ENCODE results near the gene SEZ6L.

SEZ6L gene

DNA sequence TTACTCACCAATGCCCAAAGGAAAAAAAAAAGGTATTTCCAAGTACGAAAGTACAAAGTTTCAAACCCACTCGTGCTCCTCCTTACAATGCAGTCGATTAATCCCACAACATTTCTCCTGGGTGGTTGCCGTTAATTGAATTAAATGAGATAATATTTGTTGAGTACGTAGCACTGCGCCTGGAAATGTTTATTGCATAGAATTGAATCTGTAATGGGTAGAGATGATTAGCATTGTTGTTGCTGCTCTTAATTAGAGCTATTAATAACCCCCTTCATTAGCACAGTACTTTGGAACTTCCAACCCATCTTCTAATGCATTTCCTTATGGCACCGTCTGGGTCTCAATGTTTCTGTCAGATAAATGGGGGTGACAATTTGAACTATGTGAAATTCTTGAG, 77.3 kb downstream of the SEZ6L start:
- DNase-seq: no peak

DNA sequence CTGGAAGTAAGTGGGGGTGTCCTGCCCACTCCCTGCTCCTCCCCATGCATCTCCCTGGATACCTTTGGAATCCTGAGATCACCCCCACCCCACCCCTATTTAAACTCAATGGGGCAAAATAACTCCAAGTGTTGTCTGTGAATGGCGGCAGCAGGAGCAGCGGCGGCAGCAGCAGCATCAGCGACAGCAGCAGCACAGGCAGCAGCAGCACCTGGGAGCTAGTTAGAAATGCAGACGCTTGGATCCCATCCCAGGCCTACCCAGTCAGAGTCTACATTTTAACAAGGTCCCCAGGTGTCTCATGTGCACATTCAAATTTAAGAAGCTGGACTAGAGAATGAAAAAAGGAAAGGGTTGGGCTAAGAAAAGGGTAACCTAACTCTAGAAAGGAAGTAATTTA, 82.6 kb downstream of the SEZ6L start:
- no peak for DNase-seq

DNA sequence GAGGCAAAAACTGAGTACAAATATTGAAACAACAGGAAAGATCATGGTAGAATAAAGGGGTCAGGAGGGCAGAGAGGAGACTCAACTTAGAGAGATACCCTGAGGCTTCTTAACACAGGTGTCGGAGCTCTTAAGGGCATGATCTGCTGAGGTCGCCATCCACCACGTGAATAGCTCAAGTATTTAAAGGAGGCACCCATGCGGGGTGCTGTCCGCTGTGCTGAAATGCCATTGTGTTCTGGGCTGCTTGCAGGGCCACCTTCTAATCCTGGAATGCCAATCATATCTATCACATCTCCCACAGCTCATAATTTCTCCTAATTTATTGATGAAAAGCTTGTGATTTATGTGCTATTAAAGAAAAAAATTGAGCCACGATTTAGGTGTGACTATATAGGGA, 90.2 kb downstream of the SEZ6L start:
- DNase-seq: peak; percentile 54

DNA sequence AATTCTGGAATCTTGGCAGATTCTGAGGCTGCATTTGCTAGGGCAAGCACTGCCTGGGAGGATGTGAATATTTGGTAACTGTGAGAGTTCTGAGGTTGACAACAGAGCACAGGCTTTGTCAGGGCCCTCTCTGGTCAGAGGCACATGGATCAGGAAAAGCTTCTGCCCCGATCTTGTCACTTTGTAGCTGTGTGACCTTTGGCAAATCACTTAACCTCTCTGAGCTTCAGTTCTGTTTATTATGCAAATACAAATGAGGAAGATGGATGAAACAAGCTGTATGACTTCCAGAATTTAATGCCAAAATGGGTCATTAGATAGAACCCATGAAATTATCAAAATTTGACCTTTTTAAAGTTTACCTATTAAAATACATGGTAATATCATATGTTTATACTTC, 94.9 kb downstream of the SEZ6L start:
- DNase-seq: no peak

DNA sequence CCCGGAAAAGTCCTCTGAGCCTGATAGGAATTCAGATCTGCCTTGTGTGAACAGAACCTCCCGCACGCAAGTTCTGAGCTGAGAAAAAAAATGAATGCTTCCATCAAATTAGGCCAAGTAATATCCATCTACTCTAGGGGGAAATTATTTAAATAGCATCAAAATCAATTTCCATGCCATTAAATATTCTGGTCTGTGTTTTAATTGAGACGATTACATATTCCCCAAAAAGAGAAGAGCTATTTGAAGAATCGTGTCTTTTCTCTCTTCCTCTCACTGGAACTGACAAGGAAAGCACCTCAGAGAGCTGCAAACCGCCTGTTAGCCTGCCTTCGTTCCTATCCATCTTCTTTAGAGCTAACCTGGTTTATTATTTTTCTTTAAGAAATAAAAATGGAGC, 96.0 kb downstream of the SEZ6L start:
- DNase-seq: no peak

DNA sequence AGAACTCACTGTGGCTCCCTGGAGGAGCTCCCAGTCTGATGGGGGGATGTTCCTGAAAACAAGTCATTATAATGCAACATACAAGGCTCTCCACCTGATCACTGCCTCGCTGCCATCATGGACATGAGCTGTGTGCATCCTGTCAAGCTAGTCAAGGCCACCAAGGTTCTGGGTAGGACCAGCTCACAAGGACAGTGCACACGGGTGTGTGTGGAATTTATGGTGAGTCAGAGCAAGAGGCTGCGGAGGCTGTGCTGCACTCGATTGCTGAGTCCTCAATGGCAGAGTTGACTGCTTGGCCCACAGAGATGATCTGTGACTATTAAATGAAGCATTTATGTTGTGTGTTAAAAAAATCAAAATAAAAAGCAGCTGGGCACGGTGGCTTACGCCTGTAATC, 96.6 kb downstream of the SEZ6L start:
- no peak for DNase-seq

DNA sequence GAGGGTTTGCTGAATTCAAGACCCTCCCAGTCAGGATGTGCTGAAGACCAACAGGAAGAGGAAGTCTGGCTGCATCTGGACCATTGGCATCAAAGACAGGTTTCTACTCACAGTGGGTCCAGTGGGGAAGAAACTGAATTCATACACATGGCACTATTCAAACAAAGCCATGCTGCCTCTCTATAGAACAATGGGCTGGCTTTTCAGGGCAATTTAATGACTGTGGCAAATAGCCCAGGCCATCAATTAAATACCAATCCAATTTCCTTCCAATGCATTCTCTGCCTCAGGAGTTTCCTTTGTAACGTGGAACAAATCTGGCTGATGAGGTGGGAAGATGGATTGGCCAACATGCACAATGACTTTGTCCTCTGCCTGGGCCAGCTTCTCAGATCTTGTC, 98.6 kb downstream of the SEZ6L start:
- DNase-seq: no peak

DNA sequence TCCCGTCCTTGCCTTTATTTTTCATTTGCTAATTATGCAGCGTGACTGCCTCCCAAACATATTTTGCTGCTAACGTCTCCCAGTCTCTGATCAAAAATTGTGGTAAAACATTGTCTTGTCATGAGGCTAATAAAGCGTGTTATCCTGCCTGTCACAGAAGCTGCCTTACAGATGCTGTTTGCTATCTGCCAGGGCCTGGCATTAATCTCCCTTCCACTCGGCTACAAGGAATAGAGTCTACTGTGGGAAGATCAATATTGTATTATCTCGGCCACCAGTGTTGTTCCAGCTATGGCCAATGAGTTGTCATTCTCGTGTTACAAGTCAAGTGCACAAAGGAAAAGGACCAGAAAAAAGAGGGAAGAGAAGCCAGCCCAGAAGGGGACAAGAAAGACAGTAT, 100.3 kb downstream of the SEZ6L start:
- DNase-seq: no peak

DNA sequence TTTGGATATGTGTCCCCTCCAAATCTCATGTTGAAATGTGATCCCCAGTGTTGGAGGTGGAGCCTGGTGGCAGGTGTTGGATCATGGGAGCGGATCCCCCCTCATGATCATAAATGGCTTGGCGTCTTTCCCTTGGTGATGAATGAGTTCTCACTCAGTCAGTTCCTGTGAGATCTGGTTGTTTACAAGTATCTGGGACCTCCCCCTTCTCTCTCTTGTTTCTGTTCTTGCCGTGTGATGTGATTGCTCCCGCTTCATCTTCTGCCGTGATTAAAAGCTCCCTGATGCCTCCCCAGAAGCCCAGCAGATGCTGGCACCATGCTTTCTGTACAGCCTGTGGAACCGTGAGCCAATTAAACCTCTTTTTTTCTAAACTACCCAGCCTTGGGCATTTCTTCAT, 102.2 kb downstream of the SEZ6L start:
- DNase-seq: no peak

DNA sequence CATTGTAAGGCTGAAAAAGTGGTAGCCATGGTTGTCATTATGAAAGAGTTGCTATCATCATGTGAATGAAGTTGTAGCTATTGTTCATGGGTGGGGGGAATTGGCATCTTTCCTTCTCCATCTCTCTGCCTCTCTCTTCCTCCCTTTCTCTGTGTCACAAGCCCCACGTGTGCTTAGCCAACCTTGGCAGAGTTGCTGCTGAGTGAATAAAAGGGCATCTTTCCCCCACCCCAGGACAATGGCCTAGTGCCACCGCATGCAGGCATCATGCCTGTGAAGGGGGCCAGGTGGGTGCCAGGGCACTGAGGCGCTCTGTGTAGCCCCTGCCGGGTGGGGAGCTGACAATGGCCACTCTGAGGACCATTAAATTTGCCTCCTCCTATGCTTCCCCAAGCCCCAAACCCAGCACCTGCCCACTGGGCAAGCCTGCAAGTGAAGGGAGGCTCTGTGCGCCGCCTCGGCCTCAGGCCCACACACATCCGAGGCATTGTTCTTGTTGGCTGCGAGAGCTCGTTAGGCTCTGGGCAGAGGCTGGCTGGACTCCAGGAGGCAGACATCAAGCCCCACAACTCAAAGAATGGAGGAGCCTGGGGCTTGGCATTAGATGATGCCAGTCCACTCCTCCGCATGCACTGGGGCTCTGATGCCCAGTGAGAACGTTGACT, 103.9 kb downstream of the SEZ6L start:
- no peak for DNase-seq

DNA sequence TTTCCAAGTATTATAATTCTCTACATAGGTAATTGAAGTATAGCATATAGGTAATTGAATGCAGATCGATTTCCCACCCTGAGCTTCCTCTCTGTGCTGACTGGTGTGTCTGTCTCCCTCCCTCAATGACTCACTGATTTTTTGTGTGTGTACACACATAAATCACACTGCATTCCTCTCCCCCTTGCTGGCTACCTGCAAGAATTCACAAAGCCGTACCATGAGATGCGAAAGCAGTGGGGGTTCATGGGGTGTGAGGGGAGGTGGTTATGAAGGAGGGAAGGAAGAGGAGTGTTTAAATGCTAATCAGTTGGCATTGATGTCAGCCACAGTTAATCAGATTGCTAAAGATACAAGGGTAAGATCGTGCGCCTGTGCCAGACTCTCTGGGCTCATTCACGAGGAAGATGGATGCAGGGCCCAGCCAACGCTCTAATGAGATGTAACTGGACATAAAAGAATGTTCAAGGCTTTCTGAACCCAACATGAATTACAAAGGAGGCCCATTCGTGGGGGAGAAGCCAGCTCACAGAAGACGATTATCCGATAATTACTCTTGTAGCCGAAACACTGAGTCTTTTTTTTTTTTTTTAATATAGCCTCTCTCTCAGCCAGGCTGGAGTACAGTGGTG, 107.4 kb downstream of the SEZ6L start:
- no peak for DNase-seq

DNA sequence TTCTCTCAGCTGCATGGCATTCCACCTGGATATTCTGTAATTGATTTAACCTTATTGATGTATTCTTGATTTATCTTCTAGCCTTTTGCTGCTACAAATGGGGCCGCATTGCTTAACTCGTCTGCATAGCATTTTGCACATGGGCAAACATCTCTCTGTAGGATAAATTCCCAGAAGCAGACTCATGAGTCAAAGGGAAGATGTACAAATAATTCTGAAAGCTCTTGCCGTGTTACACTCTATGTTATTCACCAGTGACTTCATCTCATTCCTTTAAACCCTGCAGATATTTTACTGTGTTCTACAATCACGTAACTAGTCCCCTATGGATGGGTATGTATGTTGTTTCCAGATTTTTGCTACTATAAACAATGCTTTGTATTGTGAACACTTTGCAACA, 112.7 kb downstream of the SEZ6L start:
- DNase-seq: no peak

DNA sequence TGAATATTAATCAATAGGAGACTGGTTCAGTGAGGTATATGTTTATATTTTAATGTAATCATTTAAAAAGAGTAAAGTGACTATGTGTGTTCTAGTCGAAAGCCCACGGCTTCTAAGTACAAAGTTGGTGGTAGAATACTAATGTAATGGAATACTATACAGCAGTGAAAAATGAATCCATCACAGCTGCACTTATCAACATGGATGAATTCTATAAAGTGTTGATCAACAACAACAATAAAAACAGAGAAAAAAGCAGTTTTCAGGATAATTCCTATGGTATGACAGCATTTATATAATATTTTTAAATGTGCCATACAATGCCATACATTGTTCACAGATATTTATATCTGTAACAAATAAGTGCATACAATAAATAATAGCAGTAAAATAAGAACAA, 114.1 kb downstream of the SEZ6L start:
- DNase-seq: no peak

DNA sequence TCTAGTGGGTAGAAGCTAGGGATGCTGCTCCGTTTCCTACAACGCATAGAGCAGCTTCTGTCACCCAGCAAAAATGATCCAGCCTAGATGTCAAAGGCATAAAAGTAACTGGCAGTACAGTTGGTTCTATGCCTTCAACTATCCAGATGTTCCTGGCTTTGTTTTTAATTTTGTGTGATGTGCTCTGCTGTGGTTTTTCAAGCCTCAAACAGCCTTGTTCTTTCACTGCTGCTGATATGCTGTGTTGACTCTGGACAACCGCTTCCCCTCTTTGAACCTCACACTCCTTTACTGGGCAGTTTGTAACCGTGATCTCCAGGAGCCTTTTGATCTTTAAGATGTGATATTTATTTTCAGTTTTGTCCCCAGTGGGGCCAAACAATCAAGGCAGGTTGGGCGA, 116.4 kb downstream of the SEZ6L start:
- no peak for DNase-seq

DNA sequence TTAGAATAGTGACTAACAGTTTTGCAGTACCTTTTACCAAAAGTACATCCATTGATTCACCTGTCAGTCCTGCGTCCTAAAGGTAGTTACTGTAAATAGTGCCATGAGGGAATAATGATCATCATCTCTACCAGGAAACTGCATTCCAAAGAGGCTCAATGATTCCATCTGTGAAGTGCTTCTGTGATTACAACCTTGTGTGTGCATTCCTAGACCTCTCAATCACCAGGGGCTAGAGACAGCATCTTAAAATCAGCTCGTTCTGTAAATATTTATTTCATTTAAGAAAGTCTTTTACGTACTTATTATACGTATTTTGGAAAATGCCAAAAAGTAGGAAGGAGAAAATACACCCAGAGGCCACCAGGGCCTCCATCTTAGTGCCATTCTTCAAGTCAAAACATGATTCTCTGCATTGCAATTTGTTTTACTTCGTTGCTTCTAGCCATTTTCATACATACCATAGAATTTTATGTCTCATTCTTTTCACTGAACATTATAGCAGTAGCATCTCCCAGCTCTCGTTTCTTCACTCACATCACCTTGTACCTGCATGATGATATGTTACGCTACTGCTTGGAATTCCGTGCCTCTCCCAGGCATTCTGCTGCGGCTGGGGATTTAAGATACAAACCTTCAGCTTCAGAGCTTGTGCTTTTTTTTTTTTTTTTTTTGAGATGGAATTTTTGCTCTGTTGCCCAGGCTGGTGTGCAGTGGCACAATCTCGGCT, 117.0 kb downstream of the SEZ6L start:
- DNase-seq: no peak

DNA sequence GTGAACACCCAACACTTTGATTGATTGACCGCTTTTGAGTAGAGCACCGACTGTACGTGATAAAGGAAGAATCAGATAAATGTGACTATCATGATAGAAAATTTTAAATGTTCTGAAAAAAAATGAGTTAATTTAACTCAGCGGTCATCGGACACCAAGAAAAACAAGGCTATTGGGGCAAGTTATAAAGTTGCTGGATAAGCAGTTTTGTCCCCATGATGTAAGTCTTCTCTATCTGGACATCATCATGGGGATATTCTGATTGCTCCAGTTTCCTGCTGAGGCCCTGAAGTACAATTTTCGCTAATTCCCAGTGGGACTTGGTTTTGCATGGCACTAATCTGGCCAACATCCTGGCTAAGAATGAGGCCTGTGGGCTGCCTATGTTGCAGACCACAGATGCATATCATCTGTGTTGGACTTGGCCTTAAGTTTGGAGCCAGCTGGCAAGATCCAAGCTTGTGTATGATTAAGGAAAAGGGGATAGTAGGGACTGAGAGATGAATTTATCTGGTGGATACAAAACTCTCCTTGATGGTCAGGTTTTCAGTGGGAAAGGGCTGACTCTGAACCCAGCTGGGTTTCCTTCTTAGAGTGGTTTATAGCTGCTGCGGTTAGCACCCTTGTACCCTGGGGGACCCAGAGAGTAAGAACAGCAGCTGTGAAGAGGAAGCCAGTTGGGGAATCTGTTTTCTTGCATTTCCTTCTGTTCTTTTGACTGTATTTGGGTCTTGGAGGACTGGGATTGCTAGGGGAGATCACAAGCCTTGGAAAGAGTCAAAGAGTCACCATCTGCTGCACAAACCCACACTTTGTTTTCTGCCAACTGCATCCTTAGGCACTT, 118.3 kb downstream of the SEZ6L start:
- no peak for DNase-seq

DNA sequence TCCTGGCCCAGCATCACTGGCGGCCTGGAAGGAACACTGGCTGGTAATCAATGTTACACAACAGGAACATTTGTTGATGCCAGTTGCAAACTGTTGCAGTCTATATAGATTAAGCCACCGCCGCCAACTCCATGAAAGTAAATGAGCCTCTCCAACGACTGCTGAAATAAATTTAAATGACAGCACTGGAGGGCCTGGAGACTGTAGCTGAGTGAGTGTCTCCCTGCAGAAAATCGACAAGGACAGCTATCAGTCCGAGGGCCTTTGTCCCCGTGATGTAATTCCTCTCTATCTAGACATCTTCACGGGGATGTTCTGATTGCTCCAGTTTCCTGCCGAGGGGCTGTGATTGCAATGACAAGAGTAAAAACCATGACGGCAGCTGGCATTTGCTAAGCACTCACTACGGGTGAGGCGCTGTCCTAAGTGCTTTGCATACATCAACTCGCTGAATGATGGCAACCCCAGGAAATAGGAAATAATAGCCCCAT, 120.4 kb downstream of the SEZ6L start:
- no peak for DNase-seq

DNA sequence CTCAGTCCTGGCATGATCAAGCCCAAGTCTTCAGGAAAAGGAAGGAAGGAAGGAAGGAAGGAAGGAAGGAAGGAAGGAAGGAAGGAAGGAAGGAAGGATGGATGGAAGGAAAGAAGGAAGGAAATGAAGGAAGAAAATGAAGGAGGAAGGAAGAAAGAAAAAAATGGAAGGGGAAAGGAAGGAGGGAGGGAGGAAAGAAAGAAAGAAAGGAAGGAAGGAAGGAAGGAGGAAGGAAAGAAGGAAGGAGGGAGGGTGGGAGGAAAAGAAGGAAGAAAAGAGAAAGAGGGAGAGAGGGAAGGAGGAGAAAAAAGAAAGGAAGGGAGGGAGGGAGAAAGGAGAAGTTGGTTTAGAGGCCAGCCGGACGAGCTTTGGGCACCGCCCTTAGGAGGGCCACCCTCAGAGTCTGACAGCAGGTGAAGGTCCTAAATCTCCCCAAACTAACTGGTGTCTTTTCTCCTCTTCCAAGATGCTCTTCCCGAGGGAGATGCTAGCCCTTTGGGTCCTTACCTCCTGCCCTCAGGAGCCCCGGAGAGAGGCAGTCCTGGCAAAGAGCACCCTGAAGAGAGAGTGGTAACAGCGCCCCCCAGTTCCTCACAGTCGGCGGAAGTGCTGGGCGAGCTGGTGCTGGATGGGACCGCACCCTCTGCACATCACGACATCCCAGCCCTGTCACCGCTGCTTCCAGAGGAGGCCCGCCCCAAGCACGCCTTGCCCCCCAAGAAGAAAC, 122.8 kb downstream of the SEZ6L start:
- DNase-seq: no peak

DNA sequence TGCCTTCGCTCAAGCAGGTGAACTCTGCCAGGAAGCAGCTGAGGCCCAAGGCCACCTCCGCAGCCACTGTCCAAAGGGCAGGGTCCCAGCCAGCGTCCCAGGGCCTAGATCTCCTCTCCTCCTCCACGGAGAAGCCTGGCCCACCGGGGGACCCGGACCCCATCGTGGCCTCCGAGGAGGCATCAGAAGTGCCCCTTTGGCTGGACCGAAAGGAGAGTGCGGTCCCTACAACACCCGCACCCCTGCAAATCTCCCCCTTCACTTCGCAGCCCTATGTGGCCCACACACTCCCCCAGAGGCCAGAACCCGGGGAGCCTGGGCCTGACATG, 123.4 kb downstream of the SEZ6L start:
- no peak for DNase-seq

DNA sequence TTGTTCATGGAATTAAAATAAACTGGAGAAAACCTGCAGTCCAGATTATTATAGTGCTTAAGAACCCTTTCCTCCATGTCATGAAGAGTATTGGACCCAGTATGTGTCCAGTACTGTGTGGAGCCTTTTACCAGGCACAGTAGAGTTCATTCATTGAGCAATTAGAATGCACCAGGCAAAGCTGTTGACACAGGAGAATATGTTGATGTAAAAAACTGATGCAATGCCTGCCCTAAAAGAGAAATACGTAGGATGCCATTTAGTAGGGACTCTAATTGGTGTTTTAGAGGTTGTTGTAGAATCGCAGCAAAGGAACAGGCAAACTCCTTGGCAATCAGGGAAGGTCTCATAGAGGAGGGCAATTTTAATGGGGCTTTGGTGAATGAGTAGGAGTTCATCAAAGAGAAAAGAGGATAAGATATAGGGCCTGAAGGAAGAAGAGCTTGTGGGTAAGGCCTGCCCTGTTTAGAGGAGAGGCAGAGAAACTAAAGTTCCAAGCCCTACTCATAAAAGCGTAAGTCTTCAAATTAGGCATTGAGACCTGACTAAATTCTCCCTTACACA, 126.4 kb downstream of the SEZ6L start:
- no peak for DNase-seq

DNA sequence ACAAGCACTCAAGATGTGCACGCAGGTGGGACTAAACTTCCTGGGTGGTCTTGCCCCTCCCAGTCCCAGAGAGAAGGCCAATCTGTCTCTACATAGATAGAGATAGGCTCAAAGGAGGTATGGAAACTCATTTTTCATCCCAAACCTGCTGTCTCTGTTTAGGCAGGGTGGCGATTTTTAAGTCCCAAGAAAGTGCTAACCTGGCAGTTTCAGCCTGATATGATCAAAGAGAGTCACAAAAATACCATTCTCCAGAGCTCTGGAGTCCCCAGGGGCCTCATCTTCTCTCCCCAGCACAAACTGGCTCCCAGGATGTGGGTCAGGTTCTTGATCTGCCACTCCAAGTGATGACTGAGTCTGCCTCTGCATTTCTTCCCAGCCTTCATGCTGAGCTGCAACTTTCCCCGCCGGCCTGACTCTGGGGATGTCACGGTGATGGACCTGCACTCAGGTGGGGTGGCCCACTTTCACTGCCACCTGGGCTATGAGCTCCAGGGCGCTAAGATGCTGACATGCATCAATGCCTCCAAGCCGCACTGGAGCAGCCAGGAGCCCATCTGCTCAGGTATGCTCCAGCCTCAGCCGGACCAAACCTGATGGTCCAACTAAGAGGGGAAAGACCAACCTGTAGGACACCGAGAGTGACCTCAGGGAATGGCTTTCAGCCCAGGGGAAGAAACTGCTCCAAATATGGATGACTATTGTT, 129.5 kb downstream of the SEZ6L start:
- no peak for DNase-seq

DNA sequence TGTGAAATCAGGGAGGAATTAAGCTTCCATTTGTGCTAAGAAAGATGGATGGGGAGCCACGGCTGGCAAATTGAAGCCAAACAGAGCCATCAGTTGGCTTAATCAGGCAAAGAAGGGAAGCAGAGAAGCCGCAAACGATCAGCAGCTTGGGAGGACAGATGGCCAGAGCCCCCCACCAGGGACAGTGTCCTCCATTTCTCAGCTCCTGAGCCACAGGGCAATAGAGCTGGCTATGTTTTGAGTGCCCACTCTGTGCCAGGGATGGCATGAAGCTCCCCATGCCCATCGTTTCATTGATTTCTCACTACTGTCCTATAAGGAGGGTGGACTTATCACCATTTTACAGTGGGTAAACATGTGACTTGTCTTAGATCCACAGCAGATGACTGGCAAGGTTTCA, 133.5 kb downstream of the SEZ6L start:
- no peak for DNase-seq
